ENCODE data around the gene CDK5RAP2.

Gene CDK5RAP2

GRCh38 chr9:120390637-120391190, 189.3 kb downstream of the CDK5RAP2 start:
- no peaks in the 10 kb centered on the region for H3K9me3 ChIP-seq (ENCODE audit: control insufficient read depth, insufficient read depth, low read depth, low read length)
- ChIA-PET POLR2A (no interaction called here), CTCF (no interaction called here)
- TF ChIP-seq, protein P1, sequence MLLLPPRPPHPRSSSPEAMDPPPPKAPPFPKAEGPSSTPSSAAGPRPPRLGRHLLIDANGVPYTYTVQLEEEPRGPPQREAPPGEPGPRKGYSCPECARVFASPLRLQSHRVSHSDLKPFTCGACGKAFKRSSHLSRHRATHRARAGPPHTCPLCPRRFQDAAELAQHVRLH (tag by site-specific recombination; IDR thresholded peaks at IDR 0.05), result no peak
- no peak for TF ChIP-seq TRIM28 (IDR thresholded peaks at IDR 0.05; ENCODE audit: borderline replicate concordance, low read length)
- TF ChIP-seq, protein P2, sequence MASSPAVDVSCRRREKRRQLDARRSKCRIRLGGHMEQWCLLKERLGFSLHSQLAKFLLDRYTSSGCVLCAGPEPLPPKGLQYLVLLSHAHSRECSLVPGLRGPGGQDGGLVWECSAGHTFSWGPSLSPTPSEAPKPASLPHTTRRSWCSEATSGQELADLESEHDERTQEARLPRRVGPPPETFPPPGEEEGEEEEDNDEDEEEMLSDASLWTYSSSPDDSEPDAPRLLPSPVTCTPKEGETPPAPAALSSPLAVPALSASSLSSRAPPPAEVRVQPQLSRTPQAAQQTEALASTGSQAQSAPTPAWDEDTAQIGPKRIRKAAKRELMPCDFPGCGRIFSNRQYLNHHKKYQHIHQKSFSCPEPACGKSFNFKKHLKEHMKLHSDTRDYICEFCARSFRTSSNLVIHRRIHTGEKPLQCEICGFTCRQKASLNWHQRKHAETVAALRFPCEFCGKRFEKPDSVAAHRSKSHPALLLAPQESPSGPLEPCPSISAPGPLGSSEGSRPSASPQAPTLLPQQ (tag by site-specific recombination; IDR thresholded peaks at IDR 0.05), result no peak
- TF ChIP-seq MYNN (tag by site-specific recombination; IDR thresholded peaks at IDR 0.05; ENCODE audit: borderline replicate concordance), result no peak
- no peak for TF ChIP-seq ZNF560 (tag by site-specific recombination; IDR thresholded peaks at IDR 0.05; ENCODE audit: borderline replicate concordance)
- TF ChIP-seq BCL11B (tag by site-specific recombination; IDR thresholded peaks at IDR 0.05; ENCODE audit: low read depth), result no peak
- TF ChIP-seq ZNF221 (tag by site-specific recombination; IDR thresholded peaks at IDR 0.05; ENCODE audit: borderline replicate concordance), result no peak
- TF ChIP-seq ZNF48 (tag by site-specific recombination; IDR thresholded peaks at IDR 0.05), result no peak
- no peak for TF ChIP-seq ZNF133 (tag by site-specific recombination; IDR thresholded peaks at IDR 0.05)
- no peak for TF ChIP-seq ZNF335 (tag by site-specific recombination; conservative IDR thresholded peaks at IDR 0.05)
- no peak for TF ChIP-seq ZNF248 (tag by site-specific recombination; IDR thresholded peaks at IDR 0.05)
- no peak for TF ChIP-seq ZNF596 (tag by site-specific recombination; IDR thresholded peaks at IDR 0.05)
- TF ChIP-seq ZNF324 (tag by site-specific recombination; IDR thresholded peaks at IDR 0.05), result no peak
- TF ChIP-seq ZBTB10 (tag by site-specific recombination; IDR thresholded peaks at IDR 0.05), result no peak
- no peak for TF ChIP-seq TSHZ1 (tag by site-specific recombination; IDR thresholded peaks at IDR 0.05; ENCODE audit: borderline replicate concordance)
- TF ChIP-seq ZNF843 (tag by site-specific recombination; IDR thresholded peaks at IDR 0.05), result no peak
- TF ChIP-seq ZNF140 (tag by site-specific recombination; IDR thresholded peaks at IDR 0.05), result no peak
- no peak for TF ChIP-seq ZNF202 (tag by site-specific recombination; IDR thresholded peaks at IDR 0.05; ENCODE audit: borderline replicate concordance)
- TF ChIP-seq YY1 (tag by site-specific recombination; IDR thresholded peaks at IDR 0.05), result no peak
- TF ChIP-seq GLIS1 (tag by site-specific recombination; IDR thresholded peaks at IDR 0.05), result no peak
- H3K36me3 ChIP-seq (ENCODE audit: control insufficient read depth in 2 of 2, insufficient read depth in 1 of 2, low read length in 2 of 2), result peaks cover 8 to 78% of the 10 kb centered on the region in 2 experiments; a peak in 2 of 3 replicates
- H3K4me3 ChIP-seq (ENCODE audit: low read depth, low read length), result no peak overlapping the region
- no peak overlapping the region for H3K27ac ChIP-seq (ENCODE audit: extremely low read depth, low read depth, low read length)
- peaks cover 10% of the 10 kb centered on the region for H3K4me1 ChIP-seq (ENCODE audit: control insufficient read depth, insufficient read depth, low read length)
